ENCODE measurements around the gene IFITM1.
"Not testable (repeated sequence)": the region's sequence is repeated elsewhere in the genome, so short reads cannot be mapped to it uniquely, and the experiment has no call there.

Gene IFITM1

GRCh38 chr11:308740-309665 lies 4.8 kb upstream of the IFITM1 start:
- DNase-seq (ENCODE audit: low spot score): not testable (repeated sequence)

- not testable (repeated sequence) for DNase-seq (ENCODE audit: low spot score)
Measured at GRCh38 chr11:309979-310572, 3.8 kb upstream of the IFITM1 start.

DNA sequence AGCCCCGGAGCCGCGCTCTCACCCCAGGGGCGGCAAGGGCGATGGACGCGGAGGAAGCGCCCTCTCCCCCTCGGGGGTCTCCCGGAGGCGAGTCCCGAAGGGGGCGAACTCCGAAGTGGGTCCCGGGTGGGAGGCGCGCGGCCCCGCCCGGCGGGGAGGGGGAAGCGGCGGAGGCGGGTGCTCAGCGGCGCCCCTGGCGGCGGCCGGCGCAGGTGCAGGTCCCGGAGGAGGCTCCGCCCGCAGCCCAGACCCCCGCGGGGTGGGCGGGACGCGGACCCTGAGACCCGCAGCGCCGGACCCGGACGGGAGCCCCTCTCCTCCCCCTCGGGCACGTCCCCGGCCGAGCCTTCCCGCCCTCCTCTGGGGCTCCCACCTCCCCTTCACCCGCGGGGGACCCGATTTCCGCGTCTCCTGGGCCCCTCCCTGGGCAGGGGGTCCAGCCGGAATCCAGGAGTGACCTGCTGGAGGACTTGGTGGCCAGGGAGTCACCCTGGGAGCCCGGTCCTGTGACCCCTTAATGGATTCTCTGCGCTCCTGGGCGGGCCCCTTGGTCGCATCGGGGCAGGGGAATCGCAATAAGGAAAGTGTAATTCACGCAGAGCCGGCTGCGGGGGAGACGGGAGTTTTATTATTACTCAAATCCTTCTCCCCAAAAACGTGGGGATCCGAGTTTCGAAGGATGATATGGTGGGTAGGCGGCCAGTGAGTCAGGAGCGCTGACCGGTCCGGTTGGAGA lies 2.7 kb upstream of the IFITM1 start:
- DNase-seq (ENCODE audit: low spot score): not testable (repeated sequence)

DNA sequence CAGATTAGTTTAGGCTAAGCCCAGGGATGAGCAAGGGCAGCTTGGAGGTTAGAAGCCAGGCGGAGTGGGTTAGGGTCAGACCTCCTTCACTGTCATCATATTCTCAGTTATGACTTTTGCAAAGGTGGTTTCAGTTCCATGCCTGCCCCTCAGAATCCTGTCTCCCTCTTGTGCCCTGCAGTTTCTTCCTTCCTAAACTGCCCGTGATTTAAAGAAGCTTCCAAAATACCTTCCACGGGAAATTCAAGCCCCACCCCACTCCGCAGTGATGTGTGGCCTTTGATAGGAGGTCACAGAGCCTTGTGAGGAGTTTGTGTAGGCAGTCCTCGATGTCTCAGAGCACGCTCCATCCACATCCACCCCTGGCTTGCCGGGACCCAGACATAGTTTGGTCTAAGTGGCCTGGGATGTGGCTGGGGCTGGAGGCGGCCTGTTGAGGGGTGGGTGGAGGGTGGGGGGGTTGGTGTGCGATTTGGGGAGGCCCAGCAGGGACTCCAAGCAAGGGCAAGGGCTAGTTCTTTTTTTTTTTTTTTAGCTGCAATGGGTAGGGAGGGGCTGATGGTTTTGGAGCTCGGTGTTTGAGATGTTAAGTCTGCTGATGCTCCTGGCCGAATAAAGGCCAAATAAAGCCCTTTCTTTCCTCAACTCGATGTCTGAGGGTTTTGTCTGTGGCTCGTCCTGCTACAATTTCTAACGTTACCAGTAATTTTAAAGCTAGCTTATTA lies 1.6 kb upstream of the IFITM1 start:
- DNase-seq (ENCODE audit: low spot score): no peak

GRCh38 chr11:313304-313786 lies 495 bp upstream of the IFITM1 start:
- no peak for DNase-seq (ENCODE audit: low spot score)

DNA sequence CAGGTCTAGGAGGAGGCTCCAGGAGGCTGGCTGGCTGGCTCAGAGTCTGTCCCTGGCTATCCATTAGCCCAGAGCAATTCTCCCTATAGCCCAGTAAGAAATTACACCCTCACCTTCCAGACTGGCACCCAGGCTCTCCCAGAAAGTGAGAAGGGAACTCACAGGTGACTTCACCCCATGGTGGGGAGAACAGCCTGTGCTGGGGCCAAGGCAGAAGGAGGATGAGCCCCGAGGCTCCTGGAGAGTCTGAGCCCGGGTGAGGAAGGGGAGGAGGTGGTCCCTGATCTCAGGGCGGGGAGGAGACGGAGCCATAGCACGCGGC lies 675 bp downstream of the IFITM1 start:
- not testable (repeated sequence) for DNase-seq (ENCODE audit: low spot score)

DNA sequence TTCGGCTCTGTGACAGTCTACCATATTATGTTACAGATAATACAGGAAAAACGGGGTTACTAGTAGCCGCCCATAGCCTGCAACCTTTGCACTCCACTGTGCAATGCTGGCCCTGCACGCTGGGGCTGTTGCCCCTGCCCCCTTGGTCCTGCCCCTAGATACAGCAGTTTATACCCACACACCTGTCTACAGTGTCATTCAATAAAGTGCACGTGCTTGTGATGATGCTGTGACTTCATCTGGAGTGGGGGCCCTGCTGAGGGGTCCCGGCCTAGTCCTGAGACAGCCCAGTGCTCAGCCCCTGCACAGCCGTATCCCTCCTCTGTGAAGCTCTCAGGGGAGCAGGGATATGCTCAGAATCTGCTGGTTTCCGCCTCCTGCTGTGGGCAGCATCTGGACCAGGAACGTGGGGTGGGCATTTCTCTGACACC lies 1.2 kb downstream of the IFITM1 start:
- DNase-seq (ENCODE audit: low spot score): no peak

- DNase-seq (ENCODE audit: low spot score): no peak
Measured at GRCh38 chr11:315516-315994, 1.7 kb downstream of the IFITM1 start.

GRCh38 chr11:316031-316701 lies 2.3 kb downstream of the IFITM1 start:
- DNase-seq (ENCODE audit: low spot score): no peak

GRCh38 chr11:316891-317301 lies 3.1 kb downstream of the IFITM1 start:
- DNase-seq (ENCODE audit: low spot score): no peak

DNA sequence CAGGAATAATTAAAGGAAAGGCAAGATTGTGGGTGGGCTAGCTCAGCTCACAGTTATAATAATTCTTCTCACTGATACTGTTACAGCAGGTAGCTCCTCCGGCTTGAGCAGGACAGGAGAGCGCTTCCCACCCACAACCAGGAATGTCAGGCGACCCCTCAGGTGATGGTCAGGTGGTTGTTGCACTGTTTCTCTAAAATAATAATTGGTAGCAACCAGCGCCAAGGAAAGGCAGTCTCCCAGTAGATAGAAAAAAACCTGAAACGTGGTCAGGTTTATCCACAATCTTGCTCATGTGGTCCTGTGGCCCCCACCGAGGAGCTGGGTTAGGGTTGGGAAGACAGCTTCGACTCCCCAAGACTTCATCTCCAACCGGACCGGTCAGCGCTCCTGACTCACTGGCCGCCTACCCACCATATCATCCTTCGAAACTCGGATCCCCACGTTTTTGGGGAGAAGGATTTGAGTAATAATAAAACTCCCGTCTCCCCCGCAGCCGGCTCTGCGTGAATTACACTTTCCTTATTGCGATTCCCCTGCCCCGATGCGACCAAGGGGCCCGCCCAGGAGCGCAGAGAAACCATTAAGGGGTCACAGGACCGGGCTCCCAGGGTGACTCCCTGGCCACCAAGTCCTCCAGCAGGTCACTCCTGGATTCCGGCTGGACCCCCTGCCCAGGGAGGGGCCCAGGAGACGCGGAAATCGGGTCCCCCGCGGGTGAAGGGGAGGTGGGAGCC lies 4.0 kb downstream of the IFITM1 start:
- not testable (repeated sequence) for DNase-seq (ENCODE audit: low spot score)

GRCh38 chr11:318405-319120 lies 4.7 kb downstream of the IFITM1 start:
- DNase-seq (ENCODE audit: low spot score): not testable (repeated sequence)

- not testable (repeated sequence) for DNase-seq (ENCODE audit: low spot score)
Measured at GRCh38 chr11:319121-319887, 5.5 kb downstream of the IFITM1 start.

GRCh38 chr11:319888-320273 lies 6.0 kb downstream of the IFITM1 start:
- not testable (repeated sequence) for DNase-seq (ENCODE audit: low spot score)

DNA sequence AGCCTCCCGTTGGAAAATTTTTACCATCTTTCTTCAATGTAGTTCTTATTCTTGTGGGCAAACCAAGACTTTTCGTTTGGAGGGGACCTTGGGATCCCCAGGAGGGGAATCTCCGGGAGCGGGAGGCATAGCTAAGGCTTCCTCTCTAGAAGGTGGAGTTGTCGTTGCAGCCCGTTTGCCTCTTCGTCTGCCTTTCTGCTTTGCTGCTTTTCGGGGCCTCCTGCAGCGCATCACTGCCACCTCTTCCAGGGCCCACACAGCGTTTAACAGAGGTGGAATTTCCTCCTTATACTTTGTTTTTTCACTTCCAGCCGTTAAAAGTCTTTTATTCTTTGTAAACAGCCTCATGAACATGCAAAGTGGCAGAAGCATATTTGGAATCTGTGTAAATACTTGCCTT lies 10.3 kb downstream of the IFITM1 start:
- DNase-seq (ENCODE audit: low spot score): no peak

DNA sequence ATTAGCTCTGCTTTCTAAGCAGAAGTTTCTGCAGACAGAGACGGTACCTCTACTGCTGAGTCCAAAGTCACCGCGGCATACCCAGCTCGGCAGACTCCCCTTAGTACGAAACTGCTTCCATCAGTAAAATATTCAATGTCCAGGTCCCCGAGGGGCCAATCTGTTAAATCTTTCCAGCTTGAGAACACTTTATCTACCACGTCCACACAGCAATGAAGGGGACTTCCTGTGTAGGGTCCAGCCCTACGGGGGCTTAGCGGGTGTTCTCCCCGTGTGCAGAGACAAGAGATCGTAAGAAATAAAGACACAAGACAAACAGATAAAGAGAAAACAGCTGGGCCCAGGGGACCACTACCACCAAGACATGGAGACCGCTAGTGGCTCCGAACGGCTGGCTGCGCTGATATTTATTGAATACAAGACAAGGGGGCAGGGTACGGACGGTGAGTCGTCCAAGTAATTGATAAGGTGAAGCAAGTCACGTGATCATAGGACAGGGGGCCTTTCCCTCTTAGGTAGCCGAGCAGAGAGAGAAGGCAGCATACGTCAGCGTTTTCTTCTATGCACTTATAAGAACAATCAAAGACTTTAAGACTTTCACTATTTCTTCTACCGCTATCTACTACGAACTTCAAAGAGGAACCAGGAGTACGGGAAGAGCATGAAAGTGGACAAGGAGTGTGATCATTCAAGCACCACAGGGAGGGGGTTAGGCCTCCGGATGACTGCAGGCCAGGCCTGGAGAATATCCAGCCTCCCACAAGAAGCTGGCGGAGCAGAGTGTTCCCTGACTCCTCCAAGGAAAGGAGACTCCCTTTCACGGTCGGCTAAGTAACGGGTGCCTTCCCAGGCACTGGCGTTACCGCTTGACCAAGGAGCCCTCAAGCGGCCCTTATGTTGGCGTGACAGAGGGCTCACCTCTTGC lies 11.0 kb downstream of the IFITM1 start:
- DNase-seq (ENCODE audit: low spot score): not testable (repeated sequence)

- DNase-seq (ENCODE audit: low spot score): no peak
Measured at GRCh38 chr11:325796-326591, 12.2 kb downstream of the IFITM1 start.

All from GM03348 (cell line).